CD4-positive, alpha-beta T cell (primary cell): ENCODE results near the gene BTBD9. TPM values are rescaled to one million over a fixed set of nuclear protein-coding genes. Genes with fewer than 3 reads are reported as not detected.

Experiments used
- ATAC-seq: fragments of 200-7000 bp; cut with Tn5 transposase; one replicate; pipeline ENCODE4 v1.10.0; 2022; ENCODE audit warnings: mild to moderate bottlenecking; ENCODE audit not compliant: poor library complexity
- CTCF ChIA-PET: fragments of 350-600 bp; sonication (Branson Sonifier 250); formaldehyde crosslinking; loops from one replicate; lab custom pipeline; 2021; ENCODE audit warnings: antibody characterized with exemption, inconsistent platforms; lab: Charles Lee
- POLR2A ChIA-PET: fragments of 350-600 bp; sonication (Branson Sonifier 250); formaldehyde crosslinking; loops from one replicate; lab custom pipeline; 2021; ENCODE audit warnings: antibody characterized with exemption, inconsistent platforms; lab: Charles Lee
- DNase-seq, 14 experiments: peaks; one replicate each; pipeline ENCODE4 v3.0.0-alpha.2; 2013 to 2020; ENCODE audit warnings: mixed read lengths in 2 of 14
- H3K27ac ChIP-seq, 2 donors: one replicate each; pipeline versions ENCODE4 v1.5.1 to v1.7.0; 2013; ENCODE audit warnings: low read length in 2 of 2, low read depth in 1 of 2, mild to moderate bottlenecking in 1 of 2
- H3K27me3 ChIP-seq, 2 experiments: 1 replicate in 1 of 2; 2 replicates in 1 of 2; pipeline versions ENCODE4 v1.6.1 to v1.7.0; 2013; ENCODE audit warnings: low read length in 2 of 2, control low read depth in 1 of 2, mild to moderate bottlenecking in 1 of 2, moderate library complexity in 1 of 2; ENCODE audit not compliant: insufficient read depth in 2 of 2, control insufficient read depth in 1 of 2
- H3K36me3 ChIP-seq: one replicate; pipeline ENCODE4 v1.6.1; 2013; ENCODE audit warnings: low read length, control low read depth; ENCODE audit not compliant: insufficient read depth
- H3K4me1 ChIP-seq: one replicate; pipeline ENCODE4 v1.6.1; 2013; ENCODE audit warnings: low read length, control low read depth; ENCODE audit not compliant: insufficient read depth
- H3K4me3 ChIP-seq: one replicate; pipeline ENCODE4 v1.5.1; 2013; ENCODE audit warnings: mild to moderate bottlenecking, low read length, moderate library complexity
- H3K9me3 ChIP-seq, 2 experiments: 1 replicate in 1 of 2; 2 replicates in 1 of 2; pipeline versions ENCODE4 v1.6.1 to v1.7.0; 2013; ENCODE audit warnings: low read length in 2 of 2, mild to moderate bottlenecking in 2 of 2, control low read depth in 1 of 2, moderate library complexity in 1 of 2; ENCODE audit not compliant: control insufficient read depth in 1 of 2, insufficient read depth in 1 of 2
- H3K27ac Mint-ChIP-seq: one replicate; pipeline ENCODE4 v1.8.0; 2020; ENCODE audit warnings: mixed read lengths
- H3K27me3 Mint-ChIP-seq: one replicate; pipeline ENCODE4 v1.8.0; 2021; ENCODE audit warnings: mixed read lengths
- H3K36me3 Mint-ChIP-seq: one replicate; pipeline ENCODE4 v1.8.0; 2021; ENCODE audit warnings: low read depth, mixed read lengths
- H3K4me1 Mint-ChIP-seq: one replicate; pipeline ENCODE4 v1.8.0; 2021; ENCODE audit warnings: low read depth, mixed read lengths
- H3K4me3 Mint-ChIP-seq: one replicate; pipeline ENCODE4 v1.8.0; 2020; ENCODE audit warnings: mild to moderate bottlenecking, mixed read lengths
- H3K9me3 Mint-ChIP-seq: one replicate; pipeline ENCODE4 v1.8.0; 2020; ENCODE audit warnings: mixed read lengths
- CTCF ChIP-seq: fragments of 200-600 bp; IDR thresholded peaks from one replicate; pipeline ENCODE4 v1.8.0; 2022; ENCODE audit warnings: antibody characterized with exemption, mild to moderate bottlenecking
- intact Hi-C, 2 experiments: fragments of 100-400 bp; cut with DNase I in 1 of 2; cut with micrococcal nuclease in 1 of 2; formaldehyde crosslinking; loops; one replicate each; pipeline versions ENCODE4 v1.15.1 to v1.9.0; 2023 to 2025; cut with DNase I, micrococcal nuclease
- total RNA-seq, 174 experiments: library from RNA in 2 of 174; stranded (reverse) in 2 of 174; gene quantifications; one replicate each; pipeline ENCODE4 v1.2.3 and lab custom pipeline; 2021 to 2026

The BTBD9 gene
- total RNA-seq, 2 experiments from 2014 or later: 58.7 to 59.3 TPM

GRCh38 chr6:38150681-38151296, 488.9 kb downstream of the BTBD9 start:
- no peaks in the 10 kb centered on the region for H3K9me3 Mint-ChIP-seq
- DNase-seq (no peak), ATAC-seq (no peak)
- ChIA-PET POLR2A (no interaction called here), CTCF (no interaction called here)
- TF ChIP-seq CTCF: no peak
- H3K27me3 Mint-ChIP-seq: no peaks in the 10 kb centered on the region
- H3K36me3 ChIP-seq: peaks cover 24% of the 10 kb centered on the region
- H3K4me1 Mint-ChIP-seq: peaks cover 5% of the 10 kb centered on the region
- intact Hi-C loops: no loop called here
- no peak overlapping the region for H3K27ac ChIP-seq
- peaks cover 49% of the 10 kb centered on the region for H3K36me3 Mint-ChIP-seq
- H3K4me3 ChIP-seq: no peak overlapping the region
- H3K9me3 ChIP-seq: no peaks in the 10 kb centered on the region
- H3K27ac Mint-ChIP-seq: no peak overlapping the region
- H3K4me3 Mint-ChIP-seq: no peak overlapping the region
- no peaks in the 10 kb centered on the region for H3K27me3 ChIP-seq
- no peaks in the 10 kb centered on the region for H3K4me1 ChIP-seq

- no peak overlapping the region for H3K4me3 Mint-ChIP-seq
- Histone ChIP-seq H3K27me3 (no peaks in the 10 kb centered on the region), H3K9me3 (no peaks in the 10 kb centered on the region), H3K27ac (no peak overlapping the region), H3K4me3 (no peak overlapping the region), H3K4me1 (no peaks in the 10 kb centered on the region), H3K36me3 (peaks cover 23% of the 10 kb centered on the region)
- ChIA-PET CTCF (no interaction called here), POLR2A (no interaction called here)
- TF ChIP-seq CTCF: no peak
- H3K9me3 Mint-ChIP-seq: no peaks in the 10 kb centered on the region
- DNase-seq (no peak), ATAC-seq (no peak)
- no peak overlapping the region for H3K27ac Mint-ChIP-seq
- no peaks in the 10 kb centered on the region for H3K27me3 Mint-ChIP-seq
- peaks cover 49% of the 10 kb centered on the region for H3K36me3 Mint-ChIP-seq
- intact Hi-C loops: no loop called here
- peaks cover 5% of the 10 kb centered on the region for H3K4me1 Mint-ChIP-seq
Observed at GRCh38 chr6:38150021-38150420, 489.7 kb downstream of the BTBD9 start.

- DNase-seq (no peak), ATAC-seq (no peak)
- H3K27ac ChIP-seq: no peak overlapping the region
- Mint-ChIP-seq H3K27ac (peak overlapping the region; percentile 14), H3K4me3 (no peak overlapping the region), H3K9me3 (no peaks in the 10 kb centered on the region), H3K4me1 (peaks cover 5% of the 10 kb centered on the region), H3K36me3 (peaks cover 49% of the 10 kb centered on the region), H3K27me3 (no peaks in the 10 kb centered on the region)
- TF ChIP-seq CTCF: no peak
- H3K4me1 ChIP-seq: no peaks in the 10 kb centered on the region
- no peaks in the 10 kb centered on the region for H3K27me3 ChIP-seq
- POLR2A ChIA-PET: interaction anchor here (0.6 kb wide), 1 partner anchor 62 kb away, joined by 3 read pairs; no protein-coding TSS in a partner anchor
- CTCF ChIA-PET: no interaction called here
- H3K36me3 ChIP-seq: peaks cover 22% of the 10 kb centered on the region
- intact Hi-C loops: no loop called here
- no peak overlapping the region for H3K4me3 ChIP-seq
- H3K9me3 ChIP-seq: no peaks in the 10 kb centered on the region
Observed at GRCh38 chr6:38149531-38149930, 490.2 kb downstream of the BTBD9 start.
